NCI-H1105 treated with DMSO at 0.1 percent for 48 hours (cell line): ENCODE measurements around the gene TNNI2.

Experiments used
- DNase-seq: peaks from one replicate; lab custom pipeline; 2025; lab: John Stamatoyannopoulos, UW

The TNNI2 gene

GRCh38 chr11:1834779-1835670 lies 3.8 kb upstream of the TNNI2 start, which contains the start of gene SYT8:
TSS of gene SYT8 (plus strand) at chr11:1834990. CDS start at chr11:1835106, 116 bp downstream.
- DNase-seq: no peak

- DNase-seq: no peak
Observed at GRCh38 chr11:1835671-1836010, 3.1 kb upstream of the TNNI2 start.

- no peak for DNase-seq
Observed at GRCh38 chr11:1836011-1836945, 2.5 kb upstream of the TNNI2 start.

GRCh38 chr11:1837171-1838076 lies 1.4 kb upstream of the TNNI2 start:
- DNase-seq: peak; percentile 35

GRCh38 chr11:1838077-1838425 lies 730 bp upstream of the TNNI2 start:
- no peak for DNase-seq

GRCh38 chr11:1839204-1839923 lies 583 bp downstream of the TNNI2 start:
- DNase-seq: no peak

GRCh38 chr11:1839924-1840779 lies 1.4 kb downstream of the TNNI2 start:
- DNase-seq: no peak

GRCh38 chr11:1840780-1841480 lies 2.1 kb downstream of the TNNI2 start:
- no peak for DNase-seq

- DNase-seq: no peak
Observed at GRCh38 chr11:1841511-1842148, 2.8 kb downstream of the TNNI2 start.

GRCh38 chr11:1842149-1843097 lies 3.6 kb downstream of the TNNI2 start:
- DNase-seq: no peak

- DNase-seq: no peak
Observed at GRCh38 chr11:1843098-1843473, 4.3 kb downstream of the TNNI2 start.

- no peak for DNase-seq
Observed at GRCh38 chr11:1843796-1844195, 5.0 kb downstream of the TNNI2 start.

GRCh38 chr11:1844221-1845094 lies 5.7 kb downstream of the TNNI2 start:
- DNase-seq: no peak

- no peak for DNase-seq
Observed at GRCh38 chr11:1845095-1845429, 6.3 kb downstream of the TNNI2 start.

- DNase-seq: no peak
Observed at GRCh38 chr11:1845561-1846452, 7.0 kb downstream of the TNNI2 start.

- DNase-seq: no peak
Observed at GRCh38 chr11:1846453-1846932, 7.7 kb downstream of the TNNI2 start.
